Panc1 (cell line): ENCODE measurements around the gene KIAA1217. TPM values are rescaled to one million over a fixed set of nuclear protein-coding genes. Genes with fewer than 3 reads are reported as not detected.

ENCODE experiments used
- ATAC-seq: fragments of 200-7000 bp; cut with Tn5 transposase; 2 replicates; pipeline ENCODE4 v1.9.1; 2020; ENCODE audit warnings: mild to moderate bottlenecking, moderate library complexity
- BruUV-seq: library from RNA; stranded (reverse); fragments of 400-500 nt; replicated peaks from 2 replicates; lab custom pipeline; 2021; lab: Mats Ljungman, UMichigan
- CTCF ChIA-PET: fragments of 300-600 bp; sonication (Branson Sonifier 250); formaldehyde crosslinking; loops from one replicate; lab custom pipeline; 2022; ENCODE audit warnings: antibody characterized with exemption; lab: Charles Lee
- POLR2A ChIA-PET: fragments of 300-600 bp; sonication (Branson Sonifier 250); formaldehyde crosslinking; loops from one replicate; lab custom pipeline; 2022; ENCODE audit warnings: antibody characterized with exemption; lab: Charles Lee
- DNase-seq: peaks from one replicate; pipeline ENCODE4 v3.0.0-alpha.2; 2010; ENCODE audit warnings: low read depth, low spot score
- H3K27ac ChIP-seq: 2 replicates; pipeline ENCODE4 v1.5.1; 2011; ENCODE audit warnings: mild to moderate bottlenecking, low read length, inconsistent platforms
- H3K27me3 ChIP-seq: fragments of 200-500 bp; sonication (Bioruptor generic); 2 replicates; pipeline ENCODE4 v1.6.0; 2014; ENCODE audit warnings: low read length, inconsistent platforms; ENCODE audit not compliant: control insufficient read depth, insufficient read depth
- H3K36me3 ChIP-seq: fragments of 200-500 bp; sonication (Bioruptor generic); 2 replicates; pipeline ENCODE4 v1.5.1; 2014; ENCODE audit warnings: inconsistent platforms, mild to moderate bottlenecking, low read length, moderate library complexity; ENCODE audit not compliant: control insufficient read depth, insufficient read depth
- H3K4me1 ChIP-seq: 2 replicates; pipeline ENCODE4 v1.5.1; 2011; ENCODE audit warnings: inconsistent platforms, mild to moderate bottlenecking, low read length, moderate library complexity; ENCODE audit not compliant: control insufficient read depth, insufficient read depth
- H3K4me3 ChIP-seq, 2 experiments: 2 replicates each; pipeline ENCODE4 v1.5.1; 2011 to 2012; ENCODE audit warnings: low read depth in 2 of 2, low read length in 2 of 2, mild to moderate bottlenecking in 2 of 2, inconsistent platforms in 1 of 2, moderate library complexity in 1 of 2
- H3K9me3 ChIP-seq: fragments of 200-500 bp; sonication (Bioruptor generic); 2 replicates; pipeline ENCODE4 v1.5.1; 2014; ENCODE audit warnings: low read depth, mild to moderate bottlenecking, inconsistent platforms, low read length, moderate library complexity; ENCODE audit not compliant: control insufficient read depth, insufficient read depth
- POLR2AphosphoS5 ChIP-seq: IDR thresholded peaks from 2 replicates; pipeline ENCODE4 v1.6.1; 2012; ENCODE audit warnings: mild to moderate bottlenecking, low read depth, low read length, moderate library complexity
- SIN3A ChIP-seq: IDR thresholded peaks from 2 replicates; pipeline ENCODE4 v1.6.1; 2012; ENCODE audit warnings: low read depth, mild to moderate bottlenecking, low read length, moderate library complexity, borderline replicate concordance; ENCODE audit not compliant: insufficient read depth
- TCF7L2 ChIP-seq: IDR thresholded peaks from 2 replicates; pipeline ENCODE4 v1.6.1; 2011; ENCODE audit warnings: mild to moderate bottlenecking, low read depth, low read length, inconsistent platforms
- in situ Hi-C: cut with HindIII; loops from 2 replicates; pipeline ENCODE4 v1.10.0; 2016; ENCODE audit warnings: low sequenced_read_pairs, low pct_unique_long_range_greater_than_20kb
- intact Hi-C: fragments of 100-400 bp; cut with micrococcal nuclease; formaldehyde crosslinking; loops from one replicate; pipeline ENCODE4 v1.10.0; 2022; ENCODE audit not compliant: unreplicated experiment
- total RNA-seq: library from RNA; stranded (reverse); gene quantifications from one replicate; pipeline ENCODE4 v1.2.1, GENCODE V29; 2021; ENCODE audit not compliant: unreplicated experiment
- TF ChIP-seq, protein P1 (sequence below): fragments of 450-650 bp; IDR thresholded peaks from 2 replicates; pipeline ENCODE4 v1.5.1; 2017; ENCODE audit warnings: mild to moderate bottlenecking
- TF ChIP-seq, protein P2 (sequence below), 2 experiments: IDR thresholded peaks; 2 replicates each; pipeline ENCODE4 v1.6.1; 2011 to 2012; ENCODE audit warnings: low read depth in 2 of 2, control low read depth in 1 of 2, low read length in 1 of 2, mild to moderate bottlenecking in 1 of 2, moderate library complexity in 1 of 2; ENCODE audit not compliant: insufficient read depth in 1 of 2

Gene KIAA1217
- total RNA-seq, 1 experiment from 2014 or later, result 11.6 TPM

DNA sequence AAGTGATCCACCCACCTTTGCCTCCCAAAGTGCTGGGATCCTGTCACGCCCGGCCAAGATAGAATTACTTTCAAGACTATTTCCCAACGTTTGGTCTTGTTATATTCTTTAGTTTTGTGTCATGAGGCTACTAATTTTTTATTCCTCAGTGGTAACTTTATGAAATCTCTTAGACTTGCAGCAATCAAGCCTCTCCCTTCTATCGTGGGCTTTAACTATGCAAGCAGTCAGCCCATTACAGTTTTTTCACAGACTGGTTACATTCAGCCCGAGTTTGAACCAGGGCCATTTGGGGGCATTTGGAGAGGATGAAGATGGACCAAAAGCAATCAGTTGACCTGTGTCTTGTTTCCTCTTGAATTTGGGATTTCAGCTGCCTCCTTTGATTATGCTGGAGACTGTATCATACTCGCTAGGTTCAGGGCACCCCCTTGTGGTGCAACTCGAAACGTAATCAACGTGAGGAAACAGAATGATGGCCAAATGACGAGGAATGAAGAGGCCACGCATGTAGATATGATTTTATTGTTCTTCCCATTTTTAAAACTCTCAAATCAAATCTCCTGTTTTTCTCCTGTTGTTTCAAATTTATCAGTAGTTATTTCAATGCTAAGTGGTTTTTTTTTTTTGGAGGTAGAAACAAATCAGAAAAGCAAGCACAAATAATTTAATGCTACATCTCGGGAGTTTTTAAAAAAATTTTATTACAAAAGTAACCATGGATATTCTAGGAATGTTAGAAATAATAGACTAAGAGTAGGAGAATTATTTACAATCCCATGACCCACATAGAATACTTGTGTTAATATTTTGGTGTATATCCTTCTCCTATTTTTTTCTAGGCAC is 151.6 kb downstream of the KIAA1217 start:
- H3K4me1 ChIP-seq, result no peaks in the 10 kb centered on the region
- H3K27ac ChIP-seq, result no peak overlapping the region
- no peaks in the 10 kb centered on the region for H3K36me3 ChIP-seq
- DNase-seq (peak; percentile 32), ATAC-seq (peak; percentile 82; the same call in 1 of the 2 replicates)
- H3K27me3 ChIP-seq, result no peaks in the 10 kb centered on the region
- ChIA-PET CTCF (interaction anchor here (0.5 to 1.5 kb wide), 3 partner anchors 123 to 366 kb away, joined by 4 to 9 read pairs (median 6); no protein-coding TSS in a partner anchor), POLR2A (no interaction called here)
- H3K4me3 ChIP-seq, result no peak overlapping the region
- in situ Hi-C loops, result no loop called here
- no peak for TF ChIP-seq POLR2AphosphoS5
- TF ChIP-seq, protein P1, sequence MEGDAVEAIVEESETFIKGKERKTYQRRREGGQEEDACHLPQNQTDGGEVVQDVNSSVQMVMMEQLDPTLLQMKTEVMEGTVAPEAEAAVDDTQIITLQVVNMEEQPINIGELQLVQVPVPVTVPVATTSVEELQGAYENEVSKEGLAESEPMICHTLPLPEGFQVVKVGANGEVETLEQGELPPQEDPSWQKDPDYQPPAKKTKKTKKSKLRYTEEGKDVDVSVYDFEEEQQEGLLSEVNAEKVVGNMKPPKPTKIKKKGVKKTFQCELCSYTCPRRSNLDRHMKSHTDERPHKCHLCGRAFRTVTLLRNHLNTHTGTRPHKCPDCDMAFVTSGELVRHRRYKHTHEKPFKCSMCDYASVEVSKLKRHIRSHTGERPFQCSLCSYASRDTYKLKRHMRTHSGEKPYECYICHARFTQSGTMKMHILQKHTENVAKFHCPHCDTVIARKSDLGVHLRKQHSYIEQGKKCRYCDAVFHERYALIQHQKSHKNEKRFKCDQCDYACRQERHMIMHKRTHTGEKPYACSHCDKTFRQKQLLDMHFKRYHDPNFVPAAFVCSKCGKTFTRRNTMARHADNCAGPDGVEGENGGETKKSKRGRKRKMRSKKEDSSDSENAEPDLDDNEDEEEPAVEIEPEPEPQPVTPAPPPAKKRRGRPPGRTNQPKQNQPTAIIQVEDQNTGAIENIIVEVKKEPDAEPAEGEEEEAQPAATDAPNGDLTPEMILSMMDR, result peak; percentile 77
- no peaks in the 10 kb centered on the region for H3K9me3 ChIP-seq
- no TSS peak for BruUV-seq
- intact Hi-C loops, result loop anchor here (10.0 kb wide), 2 partner anchors 136 to 366 kb away; no protein-coding TSS in a partner anchor

DNA sequence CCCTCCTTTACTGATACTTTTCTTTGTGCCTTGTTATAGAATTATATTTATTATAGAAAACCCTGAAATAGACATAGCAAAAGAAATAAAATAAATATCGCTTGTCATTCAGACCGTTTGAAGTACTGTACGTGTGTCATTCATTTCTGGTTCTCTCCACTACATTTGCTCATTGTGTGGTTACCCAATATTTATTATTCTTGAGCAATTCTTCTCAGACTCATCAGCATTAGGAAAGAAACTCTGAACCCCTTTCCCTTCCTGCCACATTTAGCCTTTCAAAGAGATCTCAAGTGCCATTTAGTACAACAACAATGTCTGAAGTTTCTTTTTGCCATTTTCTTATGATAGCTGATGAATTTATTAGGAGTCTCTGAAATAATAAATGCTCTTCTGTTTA is 154.1 kb downstream of the KIAA1217 start:
- in situ Hi-C loops, result no loop called here

More for the DNA sequence above, 154.1 kb downstream of the KIAA1217 start:
- Histone ChIP-seq H3K9me3 (no peaks in the 10 kb centered on the region), H3K27me3 (no peaks in the 10 kb centered on the region), H3K36me3 (no peaks in the 10 kb centered on the region), H3K4me3 (no peak overlapping the region), H3K4me1 (no peaks in the 10 kb centered on the region), H3K27ac (no peak overlapping the region)
- no peak for ATAC-seq
- intact Hi-C loops, result loop anchor here (10.0 kb wide), 2 partner anchors 138 to 368 kb away; no protein-coding TSS in a partner anchor
- BruUV-seq, result no TSS peak
- TF ChIP-seq, protein P1, result no peak
- TF ChIP-seq, protein P2, sequence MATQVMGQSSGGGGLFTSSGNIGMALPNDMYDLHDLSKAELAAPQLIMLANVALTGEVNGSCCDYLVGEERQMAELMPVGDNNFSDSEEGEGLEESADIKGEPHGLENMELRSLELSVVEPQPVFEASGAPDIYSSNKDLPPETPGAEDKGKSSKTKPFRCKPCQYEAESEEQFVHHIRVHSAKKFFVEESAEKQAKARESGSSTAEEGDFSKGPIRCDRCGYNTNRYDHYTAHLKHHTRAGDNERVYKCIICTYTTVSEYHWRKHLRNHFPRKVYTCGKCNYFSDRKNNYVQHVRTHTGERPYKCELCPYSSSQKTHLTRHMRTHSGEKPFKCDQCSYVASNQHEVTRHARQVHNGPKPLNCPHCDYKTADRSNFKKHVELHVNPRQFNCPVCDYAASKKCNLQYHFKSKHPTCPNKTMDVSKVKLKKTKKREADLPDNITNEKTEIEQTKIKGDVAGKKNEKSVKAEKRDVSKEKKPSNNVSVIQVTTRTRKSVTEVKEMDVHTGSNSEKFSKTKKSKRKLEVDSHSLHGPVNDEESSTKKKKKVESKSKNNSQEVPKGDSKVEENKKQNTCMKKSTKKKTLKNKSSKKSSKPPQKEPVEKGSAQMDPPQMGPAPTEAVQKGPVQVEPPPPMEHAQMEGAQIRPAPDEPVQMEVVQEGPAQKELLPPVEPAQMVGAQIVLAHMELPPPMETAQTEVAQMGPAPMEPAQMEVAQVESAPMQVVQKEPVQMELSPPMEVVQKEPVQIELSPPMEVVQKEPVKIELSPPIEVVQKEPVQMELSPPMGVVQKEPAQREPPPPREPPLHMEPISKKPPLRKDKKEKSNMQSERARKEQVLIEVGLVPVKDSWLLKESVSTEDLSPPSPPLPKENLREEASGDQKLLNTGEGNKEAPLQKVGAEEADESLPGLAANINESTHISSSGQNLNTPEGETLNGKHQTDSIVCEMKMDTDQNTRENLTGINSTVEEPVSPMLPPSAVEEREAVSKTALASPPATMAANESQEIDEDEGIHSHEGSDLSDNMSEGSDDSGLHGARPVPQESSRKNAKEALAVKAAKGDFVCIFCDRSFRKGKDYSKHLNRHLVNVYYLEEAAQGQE (IDR thresholded peaks at IDR 0.05; ENCODE audit: insufficient read depth in 1 of 2, low read depth in 2 of 2, low read length in 1 of 2), result no peak
- no peak for TF ChIP-seq TCF7L2
- TF ChIP-seq POLR2AphosphoS5, result no peak
- no peak for TF ChIP-seq SIN3A
- ChIA-PET POLR2A (no interaction called here), CTCF (no interaction called here)
- DNase-seq, result no peak
